ENCODE data around the gene RFC2.
A peak's percentile ranks its signal among the peaks of the same experiment; 100 is the strongest.
"Not testable (repeated sequence)": the region's sequence is repeated elsewhere in the genome, so short reads cannot be mapped to it uniquely, and the experiment has no call there.

The RFC2 gene

GRCh38 chr7:74246497-74246896 is 7.7 kb downstream of the RFC2 start:
- DNase-seq = no peak

GRCh38 chr7:74242122-74242443 is 12.1 kb downstream of the RFC2 start:
- no peak for DNase-seq

- DNase-seq = no peak
Measured at GRCh38 chr7:74240482-74240881, 13.7 kb downstream of the RFC2 start.

- DNase-seq = no peak
Measured at GRCh38 chr7:74236284-74236683, 17.9 kb downstream of the RFC2 start.

GRCh38 chr7:74235518-74236268 is 18.5 kb downstream of the RFC2 start:
- no peak for DNase-seq

GRCh38 chr7:74233655-74234285 is 20.4 kb downstream of the RFC2 start:
- peak; percentile 47 for DNase-seq

GRCh38 chr7:74231232-74231590 is 23.0 kb downstream of the RFC2 start:
- no peak for DNase-seq

- no peak for DNase-seq
Measured at GRCh38 chr7:74230446-74231231, 23.6 kb downstream of the RFC2 start.

GRCh38 chr7:74228951-74229900 is 25.0 kb downstream of the RFC2 start:
- DNase-seq = no peak

GRCh38 chr7:74226633-74227032 is 27.6 kb downstream of the RFC2 start:
- DNase-seq = no peak

- no peak for DNase-seq
Measured at GRCh38 chr7:74225400-74225799, 28.8 kb downstream of the RFC2 start.

- DNase-seq = not testable (repeated sequence)
Measured at GRCh38 chr7:74224907-74225306, 29.3 kb downstream of the RFC2 start.

- no peak for DNase-seq
Measured at GRCh38 chr7:74224511-74224832, 29.7 kb downstream of the RFC2 start.

GRCh38 chr7:74223711-74224510 is 30.3 kb downstream of the RFC2 start:
- DNase-seq = no peak

- no peak for DNase-seq
Measured at GRCh38 chr7:74222851-74223710, 31.1 kb downstream of the RFC2 start.

- DNase-seq = no peak
Measured at GRCh38 chr7:74221713-74222112, 32.5 kb downstream of the RFC2 start.

- no peak for DNase-seq
Measured at GRCh38 chr7:74220229-74220628, 34.0 kb downstream of the RFC2 start.

GRCh38 chr7:74219416-74219815 is 34.8 kb downstream of the RFC2 start:
- no peak for DNase-seq

GRCh38 chr7:74218343-74218698 is 35.9 kb downstream of the RFC2 start:
- DNase-seq = no peak

GRCh38 chr7:74217455-74218342 is 36.5 kb downstream of the RFC2 start:
- DNase-seq = peak; percentile 21

Measured in fibroblast of skin of right biceps (primary cell).